WI38 (cell line): ENCODE results near the gene CXCL6.

Experiments used
- H3K4me3 ChIP-seq: 2 replicates; pipeline ENCODE4 v1.5.1; 2011; ENCODE audit warnings: low read depth, mild to moderate bottlenecking, control low read depth, low read length
- CTCF ChIP-seq: IDR thresholded peaks from 2 replicates; pipeline ENCODE4 v1.5.1; 2012; ENCODE audit warnings: low read depth, mild to moderate bottlenecking, control low read depth, low read length

Gene CXCL6

GRCh38 chr4:73866246-73866645 lies 29.8 kb downstream of the CXCL6 start:
- H3K4me3 ChIP-seq, result no peak overlapping the region
- no peak for TF ChIP-seq CTCF

- H3K4me3 ChIP-seq, result no peak overlapping the region
- no peak for TF ChIP-seq CTCF
These were observed 31.3 kb downstream of the CXCL6 start for GRCh38 chr4:73867783-73868182.

GRCh38 chr4:73868206-73869129 lies 32.0 kb downstream of the CXCL6 start:
- TF ChIP-seq CTCF, result no peak

GRCh38 chr4:73869130-73870055 lies 32.9 kb downstream of the CXCL6 start, which contains the start of gene CXCL1:
TSS of gene CXCL1 (plus strand) at chr4:73869393. CDS start at chr4:73869471, 78 bp downstream.
- no peak for TF ChIP-seq CTCF
- H3K4me3 ChIP-seq, result peak within 1 kb of the TSS; percentile 47

More at GRCh38 chr4:73868206-73869129, 32.0 kb downstream of the CXCL6 start:
- peak overlapping the region; percentile 47 for H3K4me3 ChIP-seq

- H3K4me3 ChIP-seq, result no peak overlapping the region
- TF ChIP-seq CTCF, result no peak
These were observed 33.8 kb downstream of the CXCL6 start for GRCh38 chr4:73870260-73870659.

GRCh38 chr4:73870768-73871167 lies 34.3 kb downstream of the CXCL6 start:
- no peak for TF ChIP-seq CTCF
- H3K4me3 ChIP-seq, result no peak overlapping the region
